Stimulated activated CD8-positive, alpha-beta memory T cell treated with anti-CD3 and anti-CD28 coated beads, Interleukin-4, amount 100 ng/mL, for 4 hours (primary cell): ENCODE measurements around the gene CCDC167.

Experiments
- DNase-seq, 2 donors: peaks; one replicate each; pipeline ENCODE4 v3.0.0-alpha.2; 2020; ENCODE audit warnings: low read depth in 2 of 2, low spot score in 1 of 2

The CCDC167 gene

GRCh38 chr6:37490536-37491170 is 9.0 kb downstream of the CCDC167 start:
- DNase-seq: no peak

- no peak for DNase-seq
Observed at GRCh38 chr6:37489697-37490336, 9.9 kb downstream of the CCDC167 start.

- no peak for DNase-seq
Observed at GRCh38 chr6:37488476-37488875, 11.2 kb downstream of the CCDC167 start.

- DNase-seq: no peak
Observed at GRCh38 chr6:37487591-37488380, 11.9 kb downstream of the CCDC167 start.

- DNase-seq: no peak
Observed at GRCh38 chr6:37486121-37486839, 13.4 kb downstream of the CCDC167 start.

- no peak for DNase-seq
Observed at GRCh38 chr6:37485291-37485702, 14.4 kb downstream of the CCDC167 start.

- no peak for DNase-seq
Observed at GRCh38 chr6:37484786-37485170, 14.9 kb downstream of the CCDC167 start.

- DNase-seq: peak in 1 of 2 donors; percentile 52
Observed at GRCh38 chr6:37483917-37484785, 15.5 kb downstream of the CCDC167 start.

GRCh38 chr6:37483252-37483901 is 16.3 kb downstream of the CCDC167 start:
- DNase-seq: no peak

GRCh38 chr6:37482606-37483251 is 17.0 kb downstream of the CCDC167 start:
- no peak for DNase-seq

GRCh38 chr6:37481711-37482605 is 17.7 kb downstream of the CCDC167 start:
- no peak for DNase-seq

GRCh38 chr6:37480951-37481534 is 18.6 kb downstream of the CCDC167 start:
- DNase-seq: no peak

GRCh38 chr6:37480118-37480736 is 19.5 kb downstream of the CCDC167 start:
- DNase-seq: no peak

GRCh38 chr6:37479266-37479854 is 20.3 kb downstream of the CCDC167 start:
- DNase-seq: no peak

- no peak for DNase-seq
Observed at GRCh38 chr6:37478827-37479226, 20.9 kb downstream of the CCDC167 start.

GRCh38 chr6:37477656-37478435 is 21.8 kb downstream of the CCDC167 start:
- DNase-seq: no peak

GRCh38 chr6:37477191-37477590 is 22.5 kb downstream of the CCDC167 start:
- DNase-seq: no peak
